WTC11 (cell line): Measurements from ENCODE around the gene MRPL10. TPM values are rescaled to one million over a fixed set of nuclear protein-coding genes. Genes with fewer than 3 reads are reported as not detected.
A peak's percentile ranks its signal among the peaks of the same experiment; 100 is the strongest.

Source experiments
- ATAC-seq: fragments of 200-7000 bp; cut with Tn5 transposase; 2 replicates; pipeline ENCODE4 v1.10.0; 2021; ENCODE audit warnings: mild to moderate bottlenecking, moderate library complexity
- CTCF ChIA-PET: fragments of 300-600 bp; sonication (Branson Sonifier 250); formaldehyde crosslinking; loops from one replicate; lab custom pipeline; 2021; ENCODE audit warnings: antibody characterized with exemption; lab: Charles Lee
- POLR2A ChIA-PET: fragments of 350-600 bp; sonication (Branson Sonifier 250); formaldehyde crosslinking; loops from one replicate; lab custom pipeline; 2021; ENCODE audit warnings: antibody characterized with exemption; lab: Charles Lee
- DNase-seq: peaks from one replicate; pipeline ENCODE4 v3.0.0; 2021; ENCODE audit warnings: low spot score
- H3K27ac Mint-ChIP-seq: 2 replicates; pipeline ENCODE4 v1.8.0; 2021; ENCODE audit warnings: mixed read lengths
- H3K27me3 Mint-ChIP-seq: 2 replicates; pipeline ENCODE4 v1.8.0; 2021; ENCODE audit warnings: low read depth, mild to moderate bottlenecking, moderate library complexity, mixed read lengths
- H3K36me3 Mint-ChIP-seq: 2 replicates; pipeline ENCODE4 v1.8.0; 2021; ENCODE audit warnings: mixed read lengths
- H3K4me1 Mint-ChIP-seq: 2 replicates; pipeline ENCODE4 v1.8.0; 2022; ENCODE audit warnings: mixed read lengths
- H3K4me3 Mint-ChIP-seq: 2 replicates; pipeline ENCODE4 v1.8.0; 2021; ENCODE audit warnings: mild to moderate bottlenecking, moderate library complexity, mixed read lengths
- H3K9me3 Mint-ChIP-seq: 2 replicates; pipeline ENCODE4 v1.8.0; 2021; ENCODE audit warnings: mixed read lengths
- CTCF ChIP-seq: fragments of 200-600 bp; IDR thresholded peaks from 2 replicates; pipeline ENCODE4 v1.8.0; 2022; ENCODE audit warnings: antibody characterized with exemption
- FOXK1 ChIP-seq: sonication (generic); formaldehyde crosslinking; IDR thresholded peaks from 2 replicates; pipeline ENCODE4 v1.8.0; 2022; ENCODE audit warnings: mild to moderate bottlenecking, moderate library complexity, missing genetic modification reagents
- FOXP1 ChIP-seq: sonication (generic); formaldehyde crosslinking; IDR thresholded peaks from 2 replicates; pipeline ENCODE4 v1.8.0; 2022; ENCODE audit warnings: missing genetic modification reagents, mild to moderate bottlenecking, moderate library complexity, borderline replicate concordance
- GABPB1 ChIP-seq: sonication (generic); formaldehyde crosslinking; IDR thresholded peaks from 2 replicates; pipeline ENCODE4 v1.8.1; 2023; ENCODE audit warnings: mild to moderate bottlenecking, missing genetic modification reagents
- MAX ChIP-seq: sonication (generic); formaldehyde crosslinking; IDR thresholded peaks from 2 replicates; pipeline ENCODE4 v1.8.0; 2022; ENCODE audit warnings: mild to moderate bottlenecking, missing genetic modification reagents
- NFE2L1 ChIP-seq: sonication (generic); formaldehyde crosslinking; IDR thresholded peaks from 2 replicates; pipeline ENCODE4 v1.8.1; 2023; ENCODE audit warnings: missing genetic modification reagents
- PRRX2 ChIP-seq: fragments of 250-450 bp; sonication (Bioruptor Pico); IDR thresholded peaks from 2 replicates; pipeline ENCODE4 v1.8.0; 2021; ENCODE audit warnings: mild to moderate bottlenecking
- SMAD4 ChIP-seq: sonication (generic); formaldehyde crosslinking; IDR thresholded peaks from 2 replicates; pipeline ENCODE4 v1.8.0; 2022; ENCODE audit warnings: mild to moderate bottlenecking, missing genetic modification reagents
- TP53 ChIP-seq: sonication (generic); formaldehyde crosslinking; IDR thresholded peaks from 2 replicates; pipeline ENCODE4 v1.8.1; 2023; ENCODE audit warnings: mild to moderate bottlenecking, missing genetic modification reagents
- USF1 ChIP-seq: sonication (generic); formaldehyde crosslinking; IDR thresholded peaks from 2 replicates; pipeline ENCODE4 v1.8.0; 2022; ENCODE audit warnings: mild to moderate bottlenecking, missing genetic modification reagents
- ZBTB21 ChIP-seq: sonication (generic); formaldehyde crosslinking; IDR thresholded peaks from 2 replicates; pipeline ENCODE4 v1.8.1; 2023; ENCODE audit warnings: mild to moderate bottlenecking, missing genetic modification reagents, borderline replicate concordance
- total RNA-seq: library from RNA; stranded (reverse); gene quantifications from 3 replicates; pipeline ENCODE4 v1.2.3, GENCODE V29; 2021
- TF ChIP-seq, protein P1 (sequence below): sonication (generic); formaldehyde crosslinking; IDR thresholded peaks from 2 replicates; pipeline ENCODE4 v1.8.1; 2022; ENCODE audit warnings: mild to moderate bottlenecking, moderate library complexity, missing genetic modification reagents
- TF ChIP-seq, protein P2 (sequence below): sonication (generic); formaldehyde crosslinking; IDR thresholded peaks from 2 replicates; pipeline ENCODE4 v1.8.0; 2023; ENCODE audit warnings: missing genetic modification reagents, mild to moderate bottlenecking, borderline replicate concordance
- TF ChIP-seq, protein P3 (sequence below): sonication (generic); formaldehyde crosslinking; IDR thresholded peaks from 2 replicates; pipeline ENCODE4 v1.8.1; 2023; ENCODE audit warnings: mild to moderate bottlenecking, missing genetic modification reagents, moderate library complexity

The MRPL10 gene
- total RNA-seq, 1 experiment from 2014 or later, result 80.1 TPM

- ChIA-PET POLR2A (interaction anchor here (1.1 kb wide), 1 partner anchor 233 kb away, joined by 3 read pairs; no protein-coding TSS in a partner anchor), CTCF (interaction anchor here (0.5 to 2.6 kb wide), 14 partner anchors 9 to 190 kb away, joined by 3 to 36 read pairs (median 5); partner anchors contain the start of genes CDK5RAP3, LRRC46, MRPL10 and SCRN2)
- DNase-seq, result peak; percentile 69
- no peak within 1 kb of the TSS; the same call in 1 of the 2 replicates for H3K27ac Mint-ChIP-seq
- peak; percentile 97 for ATAC-seq
- H3K9me3 Mint-ChIP-seq, result no peaks in the 10 kb centered on the region
- no peaks in the 10 kb centered on the region for H3K27me3 Mint-ChIP-seq
- peak within 1 kb of the TSS; percentile 95 for H3K4me3 Mint-ChIP-seq
- peaks cover 20% of the 10 kb centered on the region for H3K4me1 Mint-ChIP-seq
- H3K36me3 Mint-ChIP-seq, result peaks cover 24% of the 10 kb centered on the region
- TF ChIP-seq FOXK1 (CRISPR knock-in tag), result peak; percentile 38; the same call in 1 of the 2 replicates
- TF ChIP-seq, protein P1, sequence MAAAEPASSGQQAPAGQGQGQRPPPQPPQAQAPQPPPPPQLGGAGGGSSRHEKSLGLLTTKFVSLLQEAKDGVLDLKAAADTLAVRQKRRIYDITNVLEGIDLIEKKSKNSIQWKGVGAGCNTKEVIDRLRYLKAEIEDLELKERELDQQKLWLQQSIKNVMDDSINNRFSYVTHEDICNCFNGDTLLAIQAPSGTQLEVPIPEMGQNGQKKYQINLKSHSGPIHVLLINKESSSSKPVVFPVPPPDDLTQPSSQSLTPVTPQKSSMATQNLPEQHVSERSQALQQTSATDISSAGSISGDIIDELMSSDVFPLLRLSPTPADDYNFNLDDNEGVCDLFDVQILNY, result 0 out of 2 replicates have a peak, but pooled peaks have one; percentile 61
- TF ChIP-seq, protein P2, sequence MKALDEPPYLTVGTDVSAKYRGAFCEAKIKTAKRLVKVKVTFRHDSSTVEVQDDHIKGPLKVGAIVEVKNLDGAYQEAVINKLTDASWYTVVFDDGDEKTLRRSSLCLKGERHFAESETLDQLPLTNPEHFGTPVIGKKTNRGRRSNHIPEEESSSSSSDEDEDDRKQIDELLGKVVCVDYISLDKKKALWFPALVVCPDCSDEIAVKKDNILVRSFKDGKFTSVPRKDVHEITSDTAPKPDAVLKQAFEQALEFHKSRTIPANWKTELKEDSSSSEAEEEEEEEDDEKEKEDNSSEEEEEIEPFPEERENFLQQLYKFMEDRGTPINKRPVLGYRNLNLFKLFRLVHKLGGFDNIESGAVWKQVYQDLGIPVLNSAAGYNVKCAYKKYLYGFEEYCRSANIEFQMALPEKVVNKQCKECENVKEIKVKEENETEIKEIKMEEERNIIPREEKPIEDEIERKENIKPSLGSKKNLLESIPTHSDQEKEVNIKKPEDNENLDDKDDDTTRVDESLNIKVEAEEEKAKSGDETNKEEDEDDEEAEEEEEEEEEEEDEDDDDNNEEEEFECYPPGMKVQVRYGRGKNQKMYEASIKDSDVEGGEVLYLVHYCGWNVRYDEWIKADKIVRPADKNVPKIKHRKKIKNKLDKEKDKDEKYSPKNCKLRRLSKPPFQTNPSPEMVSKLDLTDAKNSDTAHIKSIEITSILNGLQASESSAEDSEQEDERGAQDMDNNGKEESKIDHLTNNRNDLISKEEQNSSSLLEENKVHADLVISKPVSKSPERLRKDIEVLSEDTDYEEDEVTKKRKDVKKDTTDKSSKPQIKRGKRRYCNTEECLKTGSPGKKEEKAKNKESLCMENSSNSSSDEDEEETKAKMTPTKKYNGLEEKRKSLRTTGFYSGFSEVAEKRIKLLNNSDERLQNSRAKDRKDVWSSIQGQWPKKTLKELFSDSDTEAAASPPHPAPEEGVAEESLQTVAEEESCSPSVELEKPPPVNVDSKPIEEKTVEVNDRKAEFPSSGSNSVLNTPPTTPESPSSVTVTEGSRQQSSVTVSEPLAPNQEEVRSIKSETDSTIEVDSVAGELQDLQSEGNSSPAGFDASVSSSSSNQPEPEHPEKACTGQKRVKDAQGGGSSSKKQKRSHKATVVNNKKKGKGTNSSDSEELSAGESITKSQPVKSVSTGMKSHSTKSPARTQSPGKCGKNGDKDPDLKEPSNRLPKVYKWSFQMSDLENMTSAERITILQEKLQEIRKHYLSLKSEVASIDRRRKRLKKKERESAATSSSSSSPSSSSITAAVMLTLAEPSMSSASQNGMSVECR (CRISPR knock-in tag), result 0 out of 2 replicates have a peak, but pooled peaks have one; percentile 71
- peak; percentile 47; the same call in 1 of the 2 replicates for TF ChIP-seq GABPB1 (CRISPR knock-in tag)
- 0 out of 2 replicates have a peak, but pooled peaks have one; percentile 17 for TF ChIP-seq MAX (CRISPR knock-in tag)
- TF ChIP-seq USF1, result no peak
- no peak for TF ChIP-seq TP53 (CRISPR knock-in tag)
- TF ChIP-seq, protein P3, sequence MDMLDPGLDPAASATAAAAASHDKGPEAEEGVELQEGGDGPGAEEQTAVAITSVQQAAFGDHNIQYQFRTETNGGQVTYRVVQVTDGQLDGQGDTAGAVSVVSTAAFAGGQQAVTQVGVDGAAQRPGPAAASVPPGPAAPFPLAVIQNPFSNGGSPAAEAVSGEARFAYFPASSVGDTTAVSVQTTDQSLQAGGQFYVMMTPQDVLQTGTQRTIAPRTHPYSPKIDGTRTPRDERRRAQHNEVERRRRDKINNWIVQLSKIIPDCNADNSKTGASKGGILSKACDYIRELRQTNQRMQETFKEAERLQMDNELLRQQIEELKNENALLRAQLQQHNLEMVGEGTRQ (CRISPR knock-in tag), result no peak
- TF ChIP-seq SMAD4, result no peak
- no peak for TF ChIP-seq PRRX2 (CRISPR knock-in tag)
- no peak for TF ChIP-seq FOXP1
- TF ChIP-seq CTCF, result no peak
- 0 out of 2 replicates have a peak, but pooled peaks have one; percentile 18 for TF ChIP-seq ZBTB21
- no peak for TF ChIP-seq NFE2L1 (CRISPR knock-in tag)
These were observed 9.6 kb downstream of the MRPL10 start, which contains the start of gene OSBPL7 for GRCh38 chr17:47821424-47822391. TSS of gene OSBPL7 (minus strand) at chr17:47821794. CDS start at chr17:47820278, 1,516 bp downstream.
